Activated CD8-positive, alpha-beta memory T cell treated with anti-CD3 and anti-CD28 coated beads for 24 hours (primary cell): ENCODE measurements around the gene CLEC4F.

Experiments
- DNase-seq: peaks from one replicate; pipeline ENCODE4 v3.0.0-alpha.2; 2020

CLEC4F gene

GRCh38 chr2:70820499-70820898, at the start of gene CLEC4F:
TSS of gene CLEC4F (minus strand) at chr2:70820599. CDS start at chr2:70820523, 76 bp downstream.
- no peak for DNase-seq

GRCh38 chr2:70868970-70869369, 48.6 kb upstream of the CLEC4F start:
- no peak for DNase-seq

GRCh38 chr2:70861777-70862625, 41.6 kb upstream of the CLEC4F start:
- peak; percentile 89 for DNase-seq

- no peak for DNase-seq
Observed at GRCh38 chr2:70855667-70856066, 35.3 kb upstream of the CLEC4F start.

- DNase-seq = no peak
Observed at GRCh38 chr2:70854411-70854810, 34.0 kb upstream of the CLEC4F start.

GRCh38 chr2:70852824-70853223, 32.4 kb upstream of the CLEC4F start:
- DNase-seq = no peak

- peak; percentile 58 for DNase-seq
Observed at GRCh38 chr2:70851704-70852103, 31.3 kb upstream of the CLEC4F start.

- peak; percentile 54 for DNase-seq
Observed at GRCh38 chr2:70850925-70851324, 30.5 kb upstream of the CLEC4F start.

- no peak for DNase-seq
Observed at GRCh38 chr2:70842401-70842800, 22.0 kb upstream of the CLEC4F start.

- DNase-seq = peak; percentile 21
Observed at GRCh38 chr2:70837980-70838925, 17.9 kb upstream of the CLEC4F start.

- DNase-seq = peak; percentile 33
Observed at GRCh38 chr2:70835643-70836042, 15.2 kb upstream of the CLEC4F start, which contains the start of gene CD207. TSS of gene CD207 (minus strand) at chr2:70835816. CDS start at chr2:70835776, 40 bp downstream.

- peak; percentile 28 for DNase-seq
Observed at GRCh38 chr2:70834881-70835280, 14.5 kb upstream of the CLEC4F start.

GRCh38 chr2:70834106-70834505, 13.7 kb upstream of the CLEC4F start:
- DNase-seq = peak; percentile 11

GRCh38 chr2:70833246-70833645, 12.8 kb upstream of the CLEC4F start:
- peak; percentile 37 for DNase-seq

- DNase-seq = no peak
Observed at GRCh38 chr2:70832386-70832785, 12.0 kb upstream of the CLEC4F start.

GRCh38 chr2:70831861-70832260, 11.5 kb upstream of the CLEC4F start:
- peak; percentile 46 for DNase-seq

- no peak for DNase-seq
Observed at GRCh38 chr2:70830366-70830765, 10.0 kb upstream of the CLEC4F start.

GRCh38 chr2:70829916-70830315, 9.5 kb upstream of the CLEC4F start:
- no peak for DNase-seq

GRCh38 chr2:70828914-70829824, 8.8 kb upstream of the CLEC4F start:
- peak; percentile 44 for DNase-seq

- no peak for DNase-seq
Observed at GRCh38 chr2:70828115-70828514, 7.7 kb upstream of the CLEC4F start.

GRCh38 chr2:70827388-70827787, 7.0 kb upstream of the CLEC4F start:
- no peak for DNase-seq

- no peak for DNase-seq
Observed at GRCh38 chr2:70826696-70827350, 6.4 kb upstream of the CLEC4F start.
